ENCODE results near the gene UBAC2. TPM values are rescaled to one million over a fixed set of nuclear protein-coding genes. Genes with fewer than 3 reads are reported as not detected.
A peak's percentile ranks its signal among the peaks of the same experiment; 100 is the strongest.

Gene UBAC2
- total RNA-seq, 2 experiments from 2014 or later = 26.8 to 28.5 TPM

DNA sequence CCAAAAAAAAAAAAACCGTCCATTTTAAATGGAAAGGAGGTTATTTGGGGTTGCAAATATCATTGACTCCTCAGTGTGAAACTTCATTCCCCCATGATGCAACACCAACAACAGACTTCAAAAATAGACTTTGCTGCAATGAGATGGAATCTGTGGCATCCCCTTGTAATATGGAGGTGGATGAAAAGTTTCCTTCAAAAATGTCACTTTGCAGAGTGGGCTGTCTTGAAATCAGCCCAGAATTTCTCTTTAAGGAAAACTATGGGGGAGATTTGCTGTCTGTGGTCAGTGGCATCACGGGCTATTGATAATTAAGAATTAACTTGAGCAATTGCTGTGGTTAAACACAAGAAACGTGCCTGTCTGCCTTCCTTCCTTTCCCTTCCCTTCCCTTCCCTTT lies 56.1 kb downstream of the UBAC2 start:
- Histone ChIP-seq H3K4me1 (ENCODE audit: insufficient read depth, low read length, poor library complexity, severe bottlenecking) (peaks cover 48% of the 10 kb centered on the region), H3K9me3 (ENCODE audit: low read length) (no peaks in the 10 kb centered on the region), H3K4me3 (ENCODE audit: low read depth, low read length, poor library complexity, severe bottlenecking) (peak overlapping the region; percentile 76), H3K4me2 (ENCODE audit: low read length) (peak overlapping the region; percentile 81), H4K20me1 (ENCODE audit: insufficient read depth, low read length) (0 out of 2 replicates have a peak, but pooled peaks cover 4% of the 10 kb centered on the region), H3K36me3 (ENCODE audit: insufficient read depth, low read length) (peaks cover 47% of the 10 kb centered on the region), H3K79me2 (ENCODE audit: insufficient read depth, low read depth, low read length) (peaks cover 70% of the 10 kb centered on the region), H3K27ac (ENCODE audit: low read depth, low read length, poor library complexity, severe bottlenecking) (peak overlapping the region; percentile 97), H3K9me2 (ENCODE audit: insufficient read depth, low read length) (no peaks in the 10 kb centered on the region), H2AFZ (ENCODE audit: low read length) (no peak overlapping the region)
- intact Hi-C loops (cut with micrococcal nuclease; ENCODE audit: unreplicated experiment) = loop anchor here (1.0 to 10.0 kb wide), 2 partner anchors 55 to 248 kb away; partner anchors contain the start of gene TM9SF2
- ChIA-PET CTCF (ENCODE audit: unreplicated experiment) (no interaction called here), POLR2A (interaction anchor here (0.6 to 4.1 kb wide), 10 partner anchors 11 to 169 kb away, joined by 4 to 51 read pairs (median 5); partner anchors contain the start of gene UBAC2)
- BruUV-seq (replicated peaks) = no TSS peak
- no peak for TF ChIP-seq EZH2phosphoT487 (IDR thresholded peaks at IDR 0.05; ENCODE audit: borderline replicate concordance, low read depth, low read length)
- TF ChIP-seq, protein P1, sequence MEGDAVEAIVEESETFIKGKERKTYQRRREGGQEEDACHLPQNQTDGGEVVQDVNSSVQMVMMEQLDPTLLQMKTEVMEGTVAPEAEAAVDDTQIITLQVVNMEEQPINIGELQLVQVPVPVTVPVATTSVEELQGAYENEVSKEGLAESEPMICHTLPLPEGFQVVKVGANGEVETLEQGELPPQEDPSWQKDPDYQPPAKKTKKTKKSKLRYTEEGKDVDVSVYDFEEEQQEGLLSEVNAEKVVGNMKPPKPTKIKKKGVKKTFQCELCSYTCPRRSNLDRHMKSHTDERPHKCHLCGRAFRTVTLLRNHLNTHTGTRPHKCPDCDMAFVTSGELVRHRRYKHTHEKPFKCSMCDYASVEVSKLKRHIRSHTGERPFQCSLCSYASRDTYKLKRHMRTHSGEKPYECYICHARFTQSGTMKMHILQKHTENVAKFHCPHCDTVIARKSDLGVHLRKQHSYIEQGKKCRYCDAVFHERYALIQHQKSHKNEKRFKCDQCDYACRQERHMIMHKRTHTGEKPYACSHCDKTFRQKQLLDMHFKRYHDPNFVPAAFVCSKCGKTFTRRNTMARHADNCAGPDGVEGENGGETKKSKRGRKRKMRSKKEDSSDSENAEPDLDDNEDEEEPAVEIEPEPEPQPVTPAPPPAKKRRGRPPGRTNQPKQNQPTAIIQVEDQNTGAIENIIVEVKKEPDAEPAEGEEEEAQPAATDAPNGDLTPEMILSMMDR (conservative IDR thresholded peaks at IDR 0.05; ENCODE audit: low read length) = no peak
- DNase-seq (ENCODE audit: low spot score) = peak; percentile 43

DNA sequence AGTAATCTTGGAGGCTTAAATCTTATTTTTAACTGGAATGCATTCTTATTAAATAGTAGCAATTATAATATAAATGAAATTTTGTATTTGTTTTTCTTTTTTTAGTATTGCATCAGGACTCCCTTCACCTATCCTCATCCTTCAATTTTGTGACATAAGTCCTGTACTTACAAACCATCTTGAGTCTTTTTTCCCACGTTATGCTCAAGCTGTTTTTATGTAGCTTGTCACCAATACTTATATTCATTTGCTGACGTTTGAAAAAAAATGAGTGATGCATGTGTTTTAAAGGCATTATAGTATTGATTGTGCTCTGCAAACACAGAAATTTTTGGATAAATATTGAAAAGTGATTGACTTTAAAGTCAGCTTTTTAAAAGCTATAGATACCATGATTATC lies 56.6 kb downstream of the UBAC2 start:
- Histone ChIP-seq H3K79me2 (ENCODE audit: insufficient read depth, low read depth, low read length) (peaks cover 70% of the 10 kb centered on the region), H2AFZ (ENCODE audit: low read length) (no peak overlapping the region), H3K36me3 (ENCODE audit: insufficient read depth, low read length) (peaks cover 41% of the 10 kb centered on the region), H4K20me1 (ENCODE audit: insufficient read depth, low read length) (0 out of 2 replicates have a peak, but pooled peaks cover 4% of the 10 kb centered on the region), H3K9me3 (ENCODE audit: low read length) (no peaks in the 10 kb centered on the region), H3K4me2 (ENCODE audit: low read length) (peak overlapping the region; percentile 81), H3K4me1 (ENCODE audit: insufficient read depth, low read length, poor library complexity, severe bottlenecking) (peaks cover 54% of the 10 kb centered on the region), H3K9me2 (ENCODE audit: insufficient read depth, low read length) (no peaks in the 10 kb centered on the region), H3K27ac (ENCODE audit: low read depth, low read length, poor library complexity, severe bottlenecking) (peak overlapping the region; percentile 97), H3K4me3 (ENCODE audit: low read depth, low read length, poor library complexity, severe bottlenecking) (peak overlapping the region; percentile 76)
- no TSS peak for BruUV-seq (replicated peaks)
- peak; percentile 13 for DNase-seq (ENCODE audit: low spot score)
- intact Hi-C loops (cut with micrococcal nuclease; ENCODE audit: unreplicated experiment) = loop anchor here (10.0 kb wide), 1 partner anchor 248 kb away; the partner anchor contains the start of gene TM9SF2
- ChIA-PET CTCF (ENCODE audit: unreplicated experiment) (interaction anchor here (0.5 kb wide), 1 partner anchor 27 kb away, joined by 4 read pairs; no protein-coding TSS in a partner anchor), POLR2A (interaction anchor here (0.8 to 4.1 kb wide), 9 partner anchors 9 to 318 kb away, joined by 3 to 51 read pairs (median 4); partner anchors contain the start of gene UBAC2)
- TF ChIP-seq, protein P1 (conservative IDR thresholded peaks at IDR 0.05; ENCODE audit: low read length) = no peak
- no peak for TF ChIP-seq EZH2phosphoT487 (IDR thresholded peaks at IDR 0.05; ENCODE audit: borderline replicate concordance, low read depth, low read length)

Measured in OCI-LY7 (cell line).